ENCODE results near the gene ST6GALNAC4.

ST6GALNAC4 gene

DNA sequence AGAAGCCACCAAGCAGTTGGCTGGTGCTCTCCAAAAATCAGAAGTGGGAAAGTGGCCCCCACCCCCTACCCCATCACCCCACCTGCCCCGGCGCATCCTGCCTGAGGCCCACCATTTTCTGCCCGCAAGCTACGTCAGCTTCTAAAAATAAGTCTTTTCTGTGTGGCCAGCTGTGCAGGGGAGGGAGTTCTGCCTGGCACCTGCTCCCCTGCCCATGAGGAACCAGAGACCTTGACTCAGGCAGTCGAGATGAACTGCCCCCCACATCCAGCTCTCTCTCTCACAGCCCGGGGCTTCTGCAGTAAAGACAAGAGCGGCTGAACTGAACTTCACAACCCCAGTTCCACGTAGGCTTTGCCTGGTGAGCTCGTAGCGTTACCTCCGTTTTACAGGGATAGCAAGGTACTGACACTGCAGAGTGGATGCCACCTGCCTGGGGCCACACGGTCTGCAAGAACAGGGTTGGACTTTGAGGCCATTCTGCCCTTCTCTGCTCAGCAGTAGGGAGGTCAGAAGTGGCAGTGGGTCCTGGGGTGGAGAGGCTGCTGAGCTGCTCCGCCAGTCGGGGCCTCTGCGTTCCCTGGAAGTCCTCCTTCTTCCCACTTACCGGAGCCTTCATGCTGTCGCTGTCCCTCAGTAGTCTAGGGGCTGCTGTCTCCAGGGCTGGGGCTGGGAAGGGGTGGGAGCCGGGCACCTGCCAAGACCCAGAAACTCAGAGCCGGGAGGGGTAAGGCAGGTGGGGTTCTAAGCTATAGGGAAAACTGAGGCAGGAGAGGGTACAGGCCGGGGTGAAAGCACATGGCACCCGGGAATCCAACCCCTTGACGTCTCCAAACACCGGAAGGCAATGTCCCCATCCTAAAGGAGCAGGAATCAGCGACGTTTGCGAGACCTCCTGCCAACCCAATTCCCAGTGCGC, 781 bp downstream of the ST6GALNAC4 start:
- TF ChIP-seq, protein P1, sequence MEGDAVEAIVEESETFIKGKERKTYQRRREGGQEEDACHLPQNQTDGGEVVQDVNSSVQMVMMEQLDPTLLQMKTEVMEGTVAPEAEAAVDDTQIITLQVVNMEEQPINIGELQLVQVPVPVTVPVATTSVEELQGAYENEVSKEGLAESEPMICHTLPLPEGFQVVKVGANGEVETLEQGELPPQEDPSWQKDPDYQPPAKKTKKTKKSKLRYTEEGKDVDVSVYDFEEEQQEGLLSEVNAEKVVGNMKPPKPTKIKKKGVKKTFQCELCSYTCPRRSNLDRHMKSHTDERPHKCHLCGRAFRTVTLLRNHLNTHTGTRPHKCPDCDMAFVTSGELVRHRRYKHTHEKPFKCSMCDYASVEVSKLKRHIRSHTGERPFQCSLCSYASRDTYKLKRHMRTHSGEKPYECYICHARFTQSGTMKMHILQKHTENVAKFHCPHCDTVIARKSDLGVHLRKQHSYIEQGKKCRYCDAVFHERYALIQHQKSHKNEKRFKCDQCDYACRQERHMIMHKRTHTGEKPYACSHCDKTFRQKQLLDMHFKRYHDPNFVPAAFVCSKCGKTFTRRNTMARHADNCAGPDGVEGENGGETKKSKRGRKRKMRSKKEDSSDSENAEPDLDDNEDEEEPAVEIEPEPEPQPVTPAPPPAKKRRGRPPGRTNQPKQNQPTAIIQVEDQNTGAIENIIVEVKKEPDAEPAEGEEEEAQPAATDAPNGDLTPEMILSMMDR (IDR thresholded peaks at IDR 0.05), result no peak
- no peak for TF ChIP-seq ZFX (IDR thresholded peaks at IDR 0.05; ENCODE audit: borderline replicate concordance)

DNA sequence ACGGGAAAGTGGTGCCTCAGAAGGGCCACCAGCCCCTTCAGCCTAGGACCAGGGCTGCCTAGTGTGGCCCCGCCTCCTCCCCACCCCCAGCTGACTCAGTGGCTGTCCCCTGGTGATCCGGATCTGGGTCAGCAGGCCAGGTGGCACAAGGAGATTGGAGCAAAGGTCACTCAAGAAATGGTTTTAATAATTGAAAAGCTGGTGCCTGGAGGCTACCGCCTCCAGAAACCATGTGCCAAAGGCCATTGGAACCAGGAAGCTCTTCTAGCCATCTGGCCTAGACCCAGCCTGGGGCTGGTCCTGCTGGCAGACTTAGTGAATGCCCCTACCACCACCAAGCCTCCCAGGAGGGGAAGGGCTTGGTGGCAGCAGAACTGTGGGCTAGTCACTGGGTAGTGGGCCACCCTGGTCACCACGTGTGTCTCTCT, 1.5 kb downstream of the ST6GALNAC4 start:
- 0 out of 2 replicates have a peak overlapping the region, but pooled peaks have one; percentile 15 for H3K27ac ChIP-seq
- TF ChIP-seq ZFX (IDR thresholded peaks at IDR 0.05; ENCODE audit: borderline replicate concordance), result no peak
- TF ChIP-seq, protein P1 (IDR thresholded peaks at IDR 0.05), result no peak

More for the DNA sequence above, 781 bp downstream of the ST6GALNAC4 start:
- H3K27ac ChIP-seq, result 0 out of 2 replicates have a peak overlapping the region, but pooled peaks have one; percentile 15

DNA sequence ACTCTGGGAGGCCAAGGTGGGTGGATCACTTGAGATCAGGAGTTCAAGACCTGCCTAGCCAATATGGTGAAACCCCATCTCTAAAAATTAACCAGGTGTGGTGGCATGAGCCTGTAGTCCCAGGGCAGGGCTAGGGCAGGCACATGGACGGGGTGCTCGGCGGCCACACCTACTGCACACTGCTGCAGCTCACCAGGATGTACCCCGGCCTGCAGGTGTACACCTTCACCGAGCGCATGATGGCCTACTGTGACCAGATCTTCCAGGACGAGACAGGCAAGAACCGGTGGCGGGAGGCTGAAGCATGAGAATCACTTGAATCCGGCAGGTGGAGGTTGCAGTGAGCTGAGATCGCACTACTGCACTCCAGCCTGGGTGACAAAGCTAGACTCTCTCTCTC, 3.2 kb downstream of the ST6GALNAC4 start:
- TF ChIP-seq ZFX (IDR thresholded peaks at IDR 0.05; ENCODE audit: borderline replicate concordance), result no peak
- TF ChIP-seq, protein P1 (IDR thresholded peaks at IDR 0.05), result no peak
- no peak overlapping the region for H3K27ac ChIP-seq

DNA sequence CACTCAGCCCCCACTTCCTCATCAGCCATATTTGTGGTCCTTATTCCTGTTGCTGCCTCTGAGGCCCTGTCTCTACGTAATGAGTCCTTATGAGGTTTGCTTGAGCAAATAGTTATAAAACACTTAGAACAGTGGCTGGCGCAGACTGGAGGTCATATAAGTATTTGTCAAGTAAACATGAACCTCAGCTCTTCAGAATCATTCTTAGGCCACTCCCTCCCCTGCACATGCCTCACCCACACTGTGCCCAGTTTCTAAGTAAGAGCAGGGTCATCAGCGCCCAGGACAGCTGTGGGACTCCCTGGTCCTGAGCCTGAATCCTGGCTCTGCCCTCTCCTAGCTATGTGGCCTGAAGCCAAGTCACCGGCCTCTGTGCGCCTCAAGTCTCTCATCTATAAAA, 4.0 kb downstream of the ST6GALNAC4 start:
- no peak overlapping the region for H3K27ac ChIP-seq
- TF ChIP-seq, protein P1 (IDR thresholded peaks at IDR 0.05), result no peak
- no peak for TF ChIP-seq ZFX (IDR thresholded peaks at IDR 0.05; ENCODE audit: borderline replicate concordance)

DNA sequence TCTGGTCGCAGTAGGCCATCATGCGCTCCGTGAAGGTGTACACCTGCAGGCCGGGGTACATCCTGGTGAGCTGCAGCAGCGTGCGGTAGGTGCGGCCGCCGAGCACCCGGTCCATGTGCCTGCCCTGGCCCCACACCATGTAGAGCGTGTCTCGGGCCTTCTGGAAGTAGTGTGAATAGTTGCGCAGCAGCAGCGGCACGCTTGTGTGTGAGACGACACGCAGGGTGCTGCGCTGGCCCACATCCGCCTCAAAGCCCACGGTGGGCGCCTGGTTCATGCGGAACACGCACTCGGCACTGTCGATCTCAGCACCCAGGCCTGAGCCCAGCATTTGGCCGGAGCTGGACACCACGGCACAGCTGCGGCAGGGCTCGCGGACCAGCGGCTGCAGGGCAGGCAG, 4.5 kb downstream of the ST6GALNAC4 start:
- H3K27ac ChIP-seq, result no peak overlapping the region
- no peak for TF ChIP-seq ZFX (IDR thresholded peaks at IDR 0.05; ENCODE audit: borderline replicate concordance)
- TF ChIP-seq, protein P1 (IDR thresholded peaks at IDR 0.05), result no peak

DNA sequence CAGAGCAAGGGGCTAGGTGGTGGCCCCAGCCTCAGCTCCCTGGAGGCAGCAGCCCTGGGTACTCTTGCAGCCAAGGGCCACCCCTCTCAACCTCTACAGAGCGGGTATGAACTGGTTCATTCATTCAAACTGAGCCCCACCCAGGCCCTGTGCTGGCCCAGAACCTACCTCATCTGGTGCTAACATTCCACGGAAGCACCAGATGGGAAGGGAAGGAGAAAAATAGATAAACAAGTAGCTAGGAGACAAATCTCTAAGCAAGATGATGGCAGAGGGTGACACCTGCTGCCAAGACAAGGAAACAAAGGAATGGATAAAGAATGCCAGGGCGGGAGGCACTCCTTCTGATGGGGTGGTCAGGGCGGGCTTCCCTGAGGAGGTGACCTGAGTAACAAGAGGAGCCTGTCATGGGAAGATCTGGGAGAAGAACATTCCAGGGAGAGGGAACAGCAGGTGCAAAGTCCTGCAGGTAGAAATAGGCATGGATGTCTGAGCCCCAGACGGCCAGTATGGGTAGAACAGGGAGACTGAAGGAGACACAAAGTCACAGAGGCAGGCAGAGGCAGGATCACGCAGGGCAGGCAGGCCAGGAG, 6.1 kb downstream of the ST6GALNAC4 start:
- no peak overlapping the region for H3K27ac ChIP-seq
- TF ChIP-seq, protein P1 (IDR thresholded peaks at IDR 0.05), result peak; percentile 42
- TF ChIP-seq ZFX (IDR thresholded peaks at IDR 0.05; ENCODE audit: borderline replicate concordance), result no peak

DNA sequence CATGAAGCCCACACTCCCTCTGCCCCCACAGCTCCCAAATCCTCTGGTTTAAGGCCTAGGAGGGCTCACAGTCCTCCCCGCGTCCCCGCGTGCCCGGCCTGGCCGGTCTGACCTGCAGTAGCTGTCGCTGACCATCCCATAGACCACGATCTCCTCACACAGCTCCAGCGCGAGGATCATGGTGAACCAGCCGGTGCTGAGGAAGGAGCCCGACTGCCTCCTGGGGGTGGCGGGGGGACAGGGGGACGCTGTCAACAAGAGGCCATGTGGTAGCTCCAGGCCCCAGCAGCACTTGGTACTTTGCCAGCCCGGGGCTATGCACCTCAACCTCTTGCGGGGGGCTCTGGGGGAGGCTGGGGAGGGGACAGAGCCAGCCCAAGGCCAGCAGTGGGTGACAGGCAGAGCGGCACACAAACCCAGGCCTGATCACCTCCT, 7.0 kb downstream of the ST6GALNAC4 start:
- TF ChIP-seq ZFX (IDR thresholded peaks at IDR 0.05; ENCODE audit: borderline replicate concordance), result no peak
- TF ChIP-seq, protein P1 (IDR thresholded peaks at IDR 0.05), result no peak
- H3K27ac ChIP-seq, result no peak overlapping the region
